Adrenal gland (tissue), 5 donors: ENCODE results near the gene DCAF11.

Experiments used
- CTCF ChIP-seq, 6 experiments: fragments of 450-650 bp in 4 of 6; fragments of 200-600 bp in 2 of 6; sonication (generic) in 1 of 6; IDR thresholded peaks; 1 replicate in 5 of 6; 2 replicates in 1 of 6; pipeline versions ENCODE4 v1.5.1 to v1.8.0; 2016 to 2021; ENCODE audit warnings: antibody characterized with exemption in 6 of 6, mild to moderate bottlenecking in 2 of 6, moderate library complexity in 1 of 6
- POLR2A ChIP-seq, 2 donors: fragments of 450-650 bp; IDR thresholded peaks; one replicate each; pipeline ENCODE4 v1.6.1; 2017; ENCODE audit warnings: antibody characterized with exemption in 2 of 2, mild to moderate bottlenecking in 2 of 2, moderate library complexity in 1 of 2
- donor health status: DM: no; HTN: no; CAD: no.

DNA sequence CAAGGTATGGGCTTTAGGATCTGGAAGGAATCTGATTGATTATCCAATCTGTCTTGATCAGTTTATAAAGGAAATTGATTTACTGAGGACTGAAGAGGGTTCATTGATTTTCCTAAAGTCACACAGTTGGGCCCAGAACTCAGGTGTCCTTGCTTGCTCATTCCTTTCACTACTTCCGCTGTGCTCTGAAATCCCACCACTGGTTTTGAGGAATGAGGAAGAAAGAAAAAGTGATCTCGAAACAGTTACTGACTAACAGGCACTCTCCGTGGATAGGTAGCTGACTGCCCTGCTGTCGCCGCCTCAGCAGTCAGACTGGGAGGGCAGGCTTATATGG lies 15.8 kb downstream of the DCAF11 start, which contains the start of gene FITM1:
- TF ChIP-seq POLR2A (IDR thresholded peaks at IDR 0.05), result no peak
- TF ChIP-seq CTCF (IDR thresholded peaks at IDR 0.05), result no peak
